ENCODE measurements around the gene PRSS3. TPM values are rescaled to one million over a fixed set of nuclear protein-coding genes. Genes with fewer than 3 reads are reported as not detected.

Gene PRSS3
- polyA plus RNA-seq, 1 donor from 2014 or later: not detected

GRCh38 chr9:33786681-33787080, 8.7 kb upstream of the PRSS3 start:
- Histone ChIP-seq H3K79me2 (replicated peaks; ENCODE audit: insufficient read depth, low read length) (no peaks in the 10 kb centered on the region), H4K20me1 (ENCODE audit: insufficient read depth) (no peaks in the 10 kb centered on the region), H2AFZ (ENCODE audit: low read depth, low read length) (no peak overlapping the region), H3K27me3 (ENCODE audit: insufficient read depth, low read depth, low read length) (no peaks in the 10 kb centered on the region), H3K4me3 (ENCODE audit: low read length) (no peak overlapping the region), H3K9me3 (ENCODE audit: low read length) (no peaks in the 10 kb centered on the region), H3K27ac (ENCODE audit: low read length) (no peak overlapping the region), H3K4me2 (ENCODE audit: low read length) (no peak overlapping the region), H3F3A (ENCODE audit: insufficient read depth, low read length, poor library complexity, severe bottlenecking) (no peaks in the 10 kb centered on the region), H3K9me2 (ENCODE audit: insufficient read depth, low read length) (no peaks in the 10 kb centered on the region), H3K36me3 (ENCODE audit: insufficient read depth, low read length) (no peaks in the 10 kb centered on the region), H3K9ac (ENCODE audit: low read length) (no peak overlapping the region)
- TF ChIP-seq POLR2AphosphoS5 (IDR thresholded peaks at IDR 0.05): no peak
- no peak for TF ChIP-seq MXI1 (conservative IDR thresholded peaks at IDR 0.05; ENCODE audit: poor library complexity, severe bottlenecking)
- no peak for TF ChIP-seq TAF1 (IDR thresholded peaks at IDR 0.05; ENCODE audit: low read depth)
- no peak for TF ChIP-seq REST (IDR thresholded peaks at IDR 0.05; ENCODE audit: borderline replicate concordance)
- TF ChIP-seq RAD21 (conservative IDR thresholded peaks at IDR 0.05): no peak
- TF ChIP-seq EP300 (conservative IDR thresholded peaks at IDR 0.05; ENCODE audit: poor library complexity, severe bottlenecking): no peak

GRCh38 chr9:33787839-33788238, 7.5 kb upstream of the PRSS3 start:
- no peaks in the 10 kb centered on the region for H3K9me2 ChIP-seq (ENCODE audit: insufficient read depth, low read length)
- no peaks in the 10 kb centered on the region for H3K27me3 ChIP-seq (ENCODE audit: insufficient read depth, low read depth, low read length)

More at GRCh38 chr9:33787839-33788238, 7.5 kb upstream of the PRSS3 start:
- no peak for TF ChIP-seq RAD21 (conservative IDR thresholded peaks at IDR 0.05)
- TF ChIP-seq EP300 (conservative IDR thresholded peaks at IDR 0.05; ENCODE audit: poor library complexity, severe bottlenecking): no peak
- no peak for TF ChIP-seq CTCF (IDR thresholded peaks at IDR 0.05; ENCODE audit: poor library complexity, severe bottlenecking)
- TF ChIP-seq EZH2 (IDR thresholded peaks at IDR 0.05; ENCODE audit: borderline replicate concordance, insufficient read depth, low read length, poor library complexity, severe bottlenecking): no peak
- TF ChIP-seq REST (IDR thresholded peaks at IDR 0.05; ENCODE audit: borderline replicate concordance): no peak
- TF ChIP-seq TAF1 (IDR thresholded peaks at IDR 0.05; ENCODE audit: low read depth): no peak
- TF ChIP-seq POLR2AphosphoS5 (IDR thresholded peaks at IDR 0.05): no peak
- no peak for TF ChIP-seq SMC3 (conservative IDR thresholded peaks at IDR 0.05; ENCODE audit: poor library complexity)
- TF ChIP-seq MXI1 (conservative IDR thresholded peaks at IDR 0.05; ENCODE audit: poor library complexity, severe bottlenecking): no peak
- H3K27ac ChIP-seq (ENCODE audit: low read length): no peak overlapping the region
- H4K20me1 ChIP-seq (ENCODE audit: insufficient read depth): no peaks in the 10 kb centered on the region
- H3K79me2 ChIP-seq (replicated peaks; ENCODE audit: insufficient read depth, low read length): no peaks in the 10 kb centered on the region
- no peak overlapping the region for H2AFZ ChIP-seq (ENCODE audit: low read depth, low read length)
- no peaks in the 10 kb centered on the region for H3K9me3 ChIP-seq (ENCODE audit: low read length)
- no peaks in the 10 kb centered on the region for H3K36me3 ChIP-seq (ENCODE audit: insufficient read depth, low read length)
- H3F3A ChIP-seq (ENCODE audit: insufficient read depth, low read length, poor library complexity, severe bottlenecking): no peaks in the 10 kb centered on the region
- H3K9ac ChIP-seq (ENCODE audit: low read length): no peak overlapping the region
- no peak overlapping the region for H3K4me2 ChIP-seq (ENCODE audit: low read length)
- no peak overlapping the region for H3K4me3 ChIP-seq (ENCODE audit: low read length)
